ENCODE data around the gene IGFLR1. TPM values are rescaled to one million over a fixed set of nuclear protein-coding genes. Genes with fewer than 3 reads are reported as not detected.
A peak's percentile ranks its signal among the peaks of the same experiment; 100 is the strongest.

Gene IGFLR1
- total RNA-seq, 2 donors from 2014 or later: 6.0 to 11.2 TPM

GRCh38 chr19:35754370-35755130, 12.3 kb upstream of the IGFLR1 start:
- WGBS, 2 donors: 77 to 84% methylated on average over 13 of the region's 13 CpGs
- Histone ChIP-seq H3K27me3 (no peaks in the 10 kb centered on the region), H3K36me3 (replicated peaks in 1 of 2; ENCODE audit: insufficient read depth in 1 of 2, low read depth in 2 of 2) (peaks cover 0 to 7% of the 10 kb centered on the region in 2 donors), H3K4me3 (no peak overlapping the region), H3K27ac (peak overlapping the region in 2 of 4 donors; percentile 22 to 56), H3K9me3 (no peaks in the 10 kb centered on the region), H3K4me1 (peaks cover 33% of the 10 kb centered on the region)
- intact Hi-C loops (cut with DNase I): no loop called here
- DNase-seq (no peak), ATAC-seq (no peak)
- TF ChIP-seq CTCF (IDR thresholded peaks at IDR 0.05) (no peak), POLR2A (IDR thresholded peaks at IDR 0.05) (no peak)

- Histone ChIP-seq H3K27me3 (no peaks in the 10 kb centered on the region), H3K4me3 (no peak overlapping the region), H3K36me3 (replicated peaks in 1 of 2; ENCODE audit: insufficient read depth in 1 of 2, low read depth in 2 of 2) (peaks cover 0 to 7% of the 10 kb centered on the region in 2 donors), H3K27ac (peak overlapping the region in 1 of 4 donors; percentile 2), H3K9me3 (no peaks in the 10 kb centered on the region), H3K4me1 (peaks cover 34% of the 10 kb centered on the region)
- TF ChIP-seq POLR2A (IDR thresholded peaks at IDR 0.05) (no peak), CTCF (IDR thresholded peaks at IDR 0.05) (no peak)
- intact Hi-C loops (cut with DNase I): no loop called here
- WGBS, 2 donors: 90 to 91% methylated on average over 9 to 19 of the region's 20 CpGs
- ATAC-seq (no peak), DNase-seq (peak in 1 of 4 donors; percentile 12)
These were observed 11.6 kb upstream of the IGFLR1 start for GRCh38 chr19:35753634-35754369.

- intact Hi-C loops (cut with DNase I): no loop called here
- peaks cover 33% of the 10 kb centered on the region for H3K4me1 ChIP-seq
- no peaks in the 10 kb centered on the region for H3K9me3 ChIP-seq
- no peaks in the 10 kb centered on the region for H3K27me3 ChIP-seq
- peaks cover 0 to 7% of the 10 kb centered on the region in 2 donors for H3K36me3 ChIP-seq (replicated peaks in 1 of 2; ENCODE audit: insufficient read depth in 1 of 2, low read depth in 2 of 2)
- ATAC-seq: no peak
- DNase-seq: no peak
- TF ChIP-seq CTCF (IDR thresholded peaks at IDR 0.05): no peak
- no peak for TF ChIP-seq POLR2A (IDR thresholded peaks at IDR 0.05)
- no peak overlapping the region for H3K4me3 ChIP-seq
- 88 to 96% methylated on average over 14 to 20 of the region's 20 CpGs for WGBS, 2 donors
- H3K27ac ChIP-seq: no peak overlapping the region
These were observed 10.6 kb upstream of the IGFLR1 start for GRCh38 chr19:35752746-35753350.

- intact Hi-C loops (cut with DNase I): no loop called here
- peaks cover 31% of the 10 kb centered on the region for H3K4me1 ChIP-seq
- no peak for DNase-seq
These were observed 9.8 kb upstream of the IGFLR1 start for GRCh38 chr19:35751839-35752745.

More at GRCh38 chr19:35751839-35752745, 9.8 kb upstream of the IGFLR1 start:
- H3K27me3 ChIP-seq: no peaks in the 10 kb centered on the region
- TF ChIP-seq CTCF (IDR thresholded peaks at IDR 0.05) (no peak), POLR2A (IDR thresholded peaks at IDR 0.05) (no peak)
- H3K36me3 ChIP-seq (replicated peaks in 1 of 2; ENCODE audit: insufficient read depth in 1 of 2, low read depth in 2 of 2): peaks cover 0 to 7% of the 10 kb centered on the region in 2 donors
- 84 to 93% methylated on average over 11 to 14 of the region's 14 CpGs for WGBS, 2 donors
- no peak for ATAC-seq
- H3K4me3 ChIP-seq: no peak overlapping the region
- H3K27ac ChIP-seq: no peak overlapping the region
- no peaks in the 10 kb centered on the region for H3K9me3 ChIP-seq
